Vagina (tissue), 2 donors: Measurements from ENCODE around the gene RAI2. TPM values are rescaled to one million over a fixed set of nuclear protein-coding genes. Genes with fewer than 3 reads are reported as not detected.

Experiments
- DNase-seq, 2 donors: peaks; one replicate each; pipeline ENCODE4 v3.0.0-alpha.2; 2017; ENCODE audit errors: extremely low spot score in 2 of 2
- H3K27ac ChIP-seq: fragments of 200-600 bp; sonication (generic); one replicate; pipeline ENCODE4 v1.5.1; 2019
- H3K27me3 ChIP-seq: fragments of 200-600 bp; sonication (generic); one replicate; pipeline ENCODE4 v1.5.1; 2019
- H3K36me3 ChIP-seq, 2 donors: fragments of 200-600 bp; sonication (generic); one replicate each; pipeline ENCODE4 v1.5.1; 2017 to 2019
- H3K4me1 ChIP-seq: fragments of 200-600 bp; sonication (generic); one replicate; pipeline ENCODE4 v1.5.1; 2019
- H3K4me3 ChIP-seq, 2 donors: fragments of 200-600 bp; sonication (generic); 1 replicate in 1 of 2; 2 replicates in 1 of 2; pipeline ENCODE4 v1.5.1; 2016 to 2019
- H3K9me3 ChIP-seq: fragments of 200-600 bp; sonication (generic); one replicate; pipeline ENCODE4 v1.5.1; 2019
- POLR2A ChIP-seq, 2 donors: fragments of 450-650 bp; IDR thresholded peaks; one replicate each; pipeline ENCODE4 v1.6.1; 2017; ENCODE audit warnings: antibody characterized with exemption in 2 of 2, mild to moderate bottlenecking in 2 of 2, moderate library complexity in 2 of 2
- POLR2AphosphoS5 ChIP-seq, 2 donors: sonication (generic); formaldehyde crosslinking; IDR thresholded peaks; one replicate each; pipeline ENCODE4 v1.9.0; 2017; ENCODE audit warnings: antibody characterized with exemption in 2 of 2, mild to moderate bottlenecking in 2 of 2, low read depth in 1 of 2; ENCODE audit not compliant: insufficient read depth in 1 of 2
- intact Hi-C: fragments of 100-400 bp; cut with DNase I; formaldehyde crosslinking; loops from one replicate; pipeline ENCODE4 v1.15.1; 2023
- total RNA-seq: library from RNA; depleted of rRNA; stranded (reverse); fragments of >200 nt; gene quantifications from one replicate; pipeline ENCODE4 v1.2.3, GENCODE V29; 2016
- TF ChIP-seq, protein P1 (sequence below), 3 experiments: fragments of 450-650 bp in 2 of 3; fragments of 200-600 bp in 1 of 3; sonication (generic) in 1 of 3; IDR thresholded peaks; one replicate each; pipeline ENCODE4 v1.5.1; 2017 to 2019; ENCODE audit warnings: antibody characterized with exemption in 3 of 3, mild to moderate bottlenecking in 2 of 3, moderate library complexity in 2 of 3

The RAI2 gene
- total RNA-seq, 1 donor from 2014 or later = 47.4 TPM

DNA sequence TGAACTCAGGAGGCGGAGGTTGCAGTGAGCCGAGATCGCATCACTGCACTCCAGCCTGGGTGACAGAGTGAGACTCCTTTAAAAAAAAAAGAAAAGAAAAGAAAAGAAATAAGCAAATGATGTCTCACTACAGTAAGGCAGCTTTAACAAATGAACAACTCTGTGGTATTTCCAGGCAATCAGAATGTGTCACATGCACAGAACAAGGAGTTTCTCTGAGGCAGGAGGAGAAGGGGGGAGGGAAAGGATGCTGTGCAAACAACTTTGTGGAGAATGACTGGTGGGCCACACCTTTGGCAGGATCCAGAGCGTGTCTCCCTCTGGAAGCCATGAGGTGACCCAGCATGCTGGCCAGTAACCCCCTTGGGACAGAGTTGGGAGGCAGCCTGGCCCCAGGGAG is 57.6 kb downstream of the RAI2 start:
- Histone ChIP-seq H3K27me3 (no peaks in the 10 kb centered on the region), H3K4me3 (no peak overlapping the region), H3K27ac (no peak overlapping the region), H3K36me3 (no peaks in the 10 kb centered on the region), H3K4me1 (no peaks in the 10 kb centered on the region), H3K9me3 (no peaks in the 10 kb centered on the region)
- TF ChIP-seq POLR2A (IDR thresholded peaks at IDR 0.05) (no peak), POLR2AphosphoS5 (IDR thresholded peaks at IDR 0.05; ENCODE audit: insufficient read depth in 1 of 2, low read depth in 1 of 2) (no peak)
- TF ChIP-seq, protein P1, sequence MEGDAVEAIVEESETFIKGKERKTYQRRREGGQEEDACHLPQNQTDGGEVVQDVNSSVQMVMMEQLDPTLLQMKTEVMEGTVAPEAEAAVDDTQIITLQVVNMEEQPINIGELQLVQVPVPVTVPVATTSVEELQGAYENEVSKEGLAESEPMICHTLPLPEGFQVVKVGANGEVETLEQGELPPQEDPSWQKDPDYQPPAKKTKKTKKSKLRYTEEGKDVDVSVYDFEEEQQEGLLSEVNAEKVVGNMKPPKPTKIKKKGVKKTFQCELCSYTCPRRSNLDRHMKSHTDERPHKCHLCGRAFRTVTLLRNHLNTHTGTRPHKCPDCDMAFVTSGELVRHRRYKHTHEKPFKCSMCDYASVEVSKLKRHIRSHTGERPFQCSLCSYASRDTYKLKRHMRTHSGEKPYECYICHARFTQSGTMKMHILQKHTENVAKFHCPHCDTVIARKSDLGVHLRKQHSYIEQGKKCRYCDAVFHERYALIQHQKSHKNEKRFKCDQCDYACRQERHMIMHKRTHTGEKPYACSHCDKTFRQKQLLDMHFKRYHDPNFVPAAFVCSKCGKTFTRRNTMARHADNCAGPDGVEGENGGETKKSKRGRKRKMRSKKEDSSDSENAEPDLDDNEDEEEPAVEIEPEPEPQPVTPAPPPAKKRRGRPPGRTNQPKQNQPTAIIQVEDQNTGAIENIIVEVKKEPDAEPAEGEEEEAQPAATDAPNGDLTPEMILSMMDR (IDR thresholded peaks at IDR 0.05) = no peak
- intact Hi-C loops = no loop called here
- no peak for DNase-seq

DNA sequence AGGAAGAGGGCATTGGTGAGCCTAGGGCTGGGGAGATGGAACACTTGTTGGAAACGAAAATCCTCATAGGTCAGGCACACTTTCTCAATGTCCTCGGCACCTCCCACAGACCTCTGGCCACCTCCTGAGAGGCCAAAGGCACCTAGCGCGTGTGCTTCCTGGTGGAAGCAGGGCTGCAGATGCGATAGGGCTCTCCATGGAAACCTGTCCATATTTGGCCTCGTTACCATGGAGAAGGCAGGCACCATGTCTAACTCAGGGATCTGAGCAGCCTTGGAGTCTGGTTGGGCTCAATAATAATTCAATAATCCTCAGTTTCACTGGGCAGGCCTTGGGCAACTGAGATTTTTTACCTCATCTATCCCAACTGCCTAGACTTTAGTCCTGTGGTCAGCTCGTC is 58.3 kb downstream of the RAI2 start:
- TF ChIP-seq, protein P1 (IDR thresholded peaks at IDR 0.05) = no peak
- TF ChIP-seq POLR2AphosphoS5 (IDR thresholded peaks at IDR 0.05; ENCODE audit: insufficient read depth in 1 of 2, low read depth in 1 of 2) (no peak), POLR2A (IDR thresholded peaks at IDR 0.05) (no peak)
- no peak overlapping the region for H3K27ac ChIP-seq
- no peaks in the 10 kb centered on the region for H3K36me3 ChIP-seq
- no peak overlapping the region for H3K4me3 ChIP-seq
- no peaks in the 10 kb centered on the region for H3K4me1 ChIP-seq
- no peak for DNase-seq
- intact Hi-C loops = no loop called here
- no peaks in the 10 kb centered on the region for H3K27me3 ChIP-seq
- no peaks in the 10 kb centered on the region for H3K9me3 ChIP-seq

DNA sequence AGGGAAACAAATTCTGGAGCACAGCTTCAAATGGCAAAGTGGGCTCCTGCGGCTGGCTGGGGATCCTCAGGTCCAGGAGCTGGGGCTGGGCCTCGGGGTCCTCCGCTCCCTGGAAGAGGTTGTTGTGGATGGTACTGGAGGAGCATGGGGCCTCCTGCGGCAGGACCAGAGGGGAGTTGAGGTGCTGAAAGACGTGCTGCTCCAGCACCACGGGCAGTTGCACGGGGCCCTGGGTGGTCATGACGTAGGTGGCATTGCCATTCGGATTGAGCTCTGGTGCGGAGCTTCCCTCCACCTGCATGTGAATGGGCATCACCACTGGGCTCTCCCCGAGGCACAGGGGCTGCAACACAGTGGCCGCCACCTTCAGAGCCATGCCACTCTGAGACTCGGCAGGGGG is 59.7 kb downstream of the RAI2 start:
- H3K27me3 ChIP-seq = no peaks in the 10 kb centered on the region

DNA sequence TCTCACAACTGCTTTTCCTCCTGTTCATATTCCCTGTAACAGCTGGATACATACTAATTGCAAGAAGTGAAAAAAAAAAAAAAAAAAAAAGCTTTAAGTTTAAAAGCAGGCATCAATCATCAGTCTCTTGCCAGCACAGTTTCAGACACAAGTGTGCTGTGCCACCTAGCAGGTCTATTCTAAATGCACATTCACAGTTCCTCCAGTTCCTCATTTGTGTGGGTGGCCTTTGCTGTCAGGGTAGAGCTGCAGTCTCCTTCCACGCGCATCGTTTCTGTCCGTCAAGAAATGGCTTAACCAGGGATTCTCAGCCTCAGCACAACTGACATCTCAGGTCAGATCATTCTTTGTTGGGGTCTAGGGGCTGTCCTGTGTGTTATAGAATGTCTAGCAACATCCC is 62.2 kb downstream of the RAI2 start:
- DNase-seq = no peak
- intact Hi-C loops = no loop called here
- Histone ChIP-seq H3K9me3 (no peaks in the 10 kb centered on the region), H3K27me3 (no peaks in the 10 kb centered on the region), H3K4me1 (no peaks in the 10 kb centered on the region), H3K27ac (no peak overlapping the region), H3K4me3 (no peak overlapping the region), H3K36me3 (no peaks in the 10 kb centered on the region)
- TF ChIP-seq, protein P1 (IDR thresholded peaks at IDR 0.05) = no peak
- TF ChIP-seq POLR2AphosphoS5 (IDR thresholded peaks at IDR 0.05; ENCODE audit: insufficient read depth in 1 of 2, low read depth in 1 of 2) (no peak), POLR2A (IDR thresholded peaks at IDR 0.05) (no peak)

More for the DNA sequence above, 59.7 kb downstream of the RAI2 start:
- intact Hi-C loops = no loop called here
- H3K4me3 ChIP-seq = no peak overlapping the region
- no peaks in the 10 kb centered on the region for H3K4me1 ChIP-seq
- no peaks in the 10 kb centered on the region for H3K36me3 ChIP-seq
- TF ChIP-seq POLR2AphosphoS5 (IDR thresholded peaks at IDR 0.05; ENCODE audit: insufficient read depth in 1 of 2, low read depth in 1 of 2) (no peak), POLR2A (IDR thresholded peaks at IDR 0.05) (no peak)
- TF ChIP-seq, protein P1 (IDR thresholded peaks at IDR 0.05) = no peak
- DNase-seq = no peak
- no peak overlapping the region for H3K27ac ChIP-seq
- no peaks in the 10 kb centered on the region for H3K9me3 ChIP-seq

DNA sequence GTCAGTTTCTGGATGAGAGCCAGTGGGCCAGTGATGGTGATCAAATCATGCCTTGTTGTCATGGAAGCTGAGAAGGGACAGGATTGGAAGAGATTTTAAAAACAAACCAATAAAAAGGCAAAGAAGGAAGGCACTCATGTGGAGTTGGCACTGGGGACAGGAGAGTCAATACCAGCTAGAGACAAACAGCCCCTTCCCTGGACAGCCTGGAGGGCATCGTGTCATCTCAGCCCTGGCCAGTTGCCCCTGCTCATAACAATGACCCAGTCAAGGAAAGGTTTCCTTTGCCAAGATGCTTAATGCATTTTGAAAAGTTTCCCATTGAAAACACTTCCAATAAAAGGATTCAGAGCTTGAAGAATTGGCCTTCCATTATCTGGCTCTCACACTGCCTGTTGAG is 68.3 kb downstream of the RAI2 start:
- H3K36me3 ChIP-seq = no peaks in the 10 kb centered on the region
- H3K27me3 ChIP-seq = no peaks in the 10 kb centered on the region
- H3K9me3 ChIP-seq = no peaks in the 10 kb centered on the region
- intact Hi-C loops = no loop called here
- TF ChIP-seq, protein P1 (IDR thresholded peaks at IDR 0.05) = no peak
- no peak for TF ChIP-seq POLR2A (IDR thresholded peaks at IDR 0.05)
- no peak for TF ChIP-seq POLR2AphosphoS5 (IDR thresholded peaks at IDR 0.05; ENCODE audit: insufficient read depth in 1 of 2, low read depth in 1 of 2)
- no peak overlapping the region for H3K4me3 ChIP-seq
- no peak overlapping the region for H3K27ac ChIP-seq
- H3K4me1 ChIP-seq = no peaks in the 10 kb centered on the region
- no peak for DNase-seq
